HS-5 (cell line): ENCODE results near the gene TNS1.

Experiments
- DNase-seq: peaks from one replicate; pipeline ENCODE4 v3.0.0-alpha.2; 2012; ENCODE audit warnings: low read depth

Gene TNS1

GRCh38 chr2:217912098-217913024 is 90.4 kb downstream of the TNS1 start:
- DNase-seq: no peak

- DNase-seq: no peak
Measured at GRCh38 chr2:217911283-217912097, 91.3 kb downstream of the TNS1 start.

DNA sequence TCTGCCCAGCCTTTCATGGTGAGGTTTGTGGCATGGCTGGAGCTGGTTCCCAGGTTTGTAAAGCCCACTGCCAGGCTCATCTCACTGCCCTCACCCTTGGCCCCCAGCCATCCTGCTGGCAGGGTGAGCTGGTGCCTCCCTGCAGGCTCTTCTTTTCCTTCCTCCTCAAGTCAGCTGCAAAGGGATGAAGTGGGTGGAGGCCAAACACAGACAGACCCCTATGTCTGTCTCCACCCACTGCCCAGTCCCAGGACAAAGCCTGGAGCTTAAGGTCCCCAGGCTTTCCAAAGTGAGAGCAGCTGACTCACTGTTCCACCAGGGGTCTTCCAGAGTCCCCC is 92.0 kb downstream of the TNS1 start:
- DNase-seq: no peak

- no peak for DNase-seq
Measured at GRCh38 chr2:217909156-217909820, 93.5 kb downstream of the TNS1 start.

GRCh38 chr2:217908544-217908943 is 94.3 kb downstream of the TNS1 start:
- DNase-seq: no peak

- DNase-seq: no peak
Measured at GRCh38 chr2:217907266-217907665, 95.5 kb downstream of the TNS1 start.

GRCh38 chr2:217906798-217907197 is 96.0 kb downstream of the TNS1 start:
- no peak for DNase-seq

GRCh38 chr2:217905896-217906295 is 96.9 kb downstream of the TNS1 start:
- no peak for DNase-seq

DNA sequence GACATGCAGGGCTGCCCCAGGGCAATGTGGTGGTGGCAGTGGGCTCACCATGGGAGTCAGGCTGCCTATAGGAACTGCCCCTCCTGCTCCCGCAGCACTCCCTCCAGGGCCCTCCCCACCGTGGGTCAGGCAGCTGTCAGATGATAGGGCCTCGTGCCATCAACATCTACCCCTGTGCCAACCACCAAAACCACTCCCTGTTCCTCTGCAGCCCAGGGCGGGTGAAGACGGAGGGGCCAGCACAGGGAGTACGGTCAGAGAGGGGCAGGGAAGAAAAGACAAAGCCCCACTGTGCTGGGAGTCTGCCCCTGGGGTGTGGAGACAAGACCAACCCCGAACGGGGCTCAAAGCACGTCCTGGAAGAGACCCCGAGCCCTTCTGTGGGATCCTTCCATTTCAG is 97.4 kb downstream of the TNS1 start:
- DNase-seq: no peak

GRCh38 chr2:217904614-217904965 is 98.2 kb downstream of the TNS1 start:
- DNase-seq: no peak

- no peak for DNase-seq
Measured at GRCh38 chr2:217903859-217904613, 98.8 kb downstream of the TNS1 start.

GRCh38 chr2:217903142-217903858 is 99.5 kb downstream of the TNS1 start:
- no peak for DNase-seq

DNA sequence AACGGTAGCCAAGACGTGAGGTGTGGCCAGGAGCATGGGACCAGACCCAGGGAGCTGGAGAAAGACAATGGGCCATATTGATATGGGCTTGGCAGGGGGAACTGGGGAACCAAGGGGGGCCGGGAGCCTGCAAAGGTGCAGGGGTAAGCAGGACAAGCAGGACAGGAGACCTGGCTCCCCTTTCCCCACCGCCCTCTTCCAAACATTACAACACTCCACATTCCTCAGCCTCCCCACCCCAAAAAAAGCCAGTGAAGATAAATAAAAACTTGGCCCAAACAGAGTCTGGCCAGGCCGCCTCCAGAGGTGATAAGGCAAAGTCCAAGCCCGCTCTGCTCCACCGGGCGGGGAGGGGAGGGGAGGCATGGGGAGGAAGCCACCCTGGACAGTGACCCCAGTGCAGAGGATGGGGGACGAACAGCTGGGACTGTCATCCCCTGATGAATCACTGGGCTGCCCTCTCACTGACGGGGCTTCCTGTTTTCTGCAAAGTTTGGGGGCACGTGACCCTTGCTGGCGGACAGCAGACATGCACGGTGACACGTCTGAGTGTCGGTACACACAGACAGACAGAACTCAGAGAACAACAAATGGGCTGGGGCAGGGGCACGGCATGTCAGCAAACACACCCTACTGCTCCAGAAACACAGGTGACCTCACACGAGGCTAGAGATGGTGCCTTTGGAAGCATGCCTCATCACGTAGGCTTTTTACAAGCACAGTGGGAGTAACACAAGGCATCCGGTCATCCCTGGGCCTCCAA is 100.2 kb downstream of the TNS1 start:
- DNase-seq: no peak

GRCh38 chr2:217901835-217902378 is 100.9 kb downstream of the TNS1 start:
- DNase-seq: no peak

- DNase-seq: no peak
Measured at GRCh38 chr2:217901400-217901799, 101.4 kb downstream of the TNS1 start.

- DNase-seq: no peak
Measured at GRCh38 chr2:217900780-217901360, 101.9 kb downstream of the TNS1 start.

GRCh38 chr2:217900010-217900779 is 102.6 kb downstream of the TNS1 start:
- no peak for DNase-seq

GRCh38 chr2:217899231-217900009 is 103.4 kb downstream of the TNS1 start:
- peak; percentile 38 for DNase-seq
